AG04450 (cell line): Measurements from ENCODE around the gene INCA1. TPM values are rescaled to one million over a fixed set of nuclear protein-coding genes. Genes with fewer than 3 reads are reported as not detected.
A peak's percentile ranks its signal among the peaks of the same experiment; 100 is the strongest.

Experiments
- CTCF ChIA-PET: fragments of 300-600, 350-600 bp; formaldehyde crosslinking; extraction: SDS; loops from one replicate; lab custom pipeline; 2022; ENCODE audit warnings: antibody characterized with exemption, inconsistent platforms; lab: Charles Lee
- POLR2A ChIA-PET: fragments of 350-600 bp; formaldehyde crosslinking; extraction: SDS; loops from one replicate; lab custom pipeline; 2021; ENCODE audit warnings: antibody characterized with exemption, inconsistent platforms; lab: Yijun Ruan, JAX
- DNase-seq: peaks from one replicate; pipeline ENCODE4 v3.0.0-alpha.2; 2011; ENCODE audit warnings: low read depth, low spot score
- H3K27ac ChIP-seq: one replicate; pipeline ENCODE4 v1.5.1; 2012; ENCODE audit warnings: low read depth, low read length, control low read depth
- H3K27me3 ChIP-seq: one replicate; pipeline ENCODE4 v1.6.0; 2012; ENCODE audit warnings: low read length; ENCODE audit not compliant: control insufficient read depth, insufficient read depth
- H3K4me3 ChIP-seq: 2 replicates; pipeline ENCODE4 v1.5.1; 2011; ENCODE audit warnings: mild to moderate bottlenecking, low read depth, low read length, control low read depth
- H3K9me3 ChIP-seq: 2 replicates; pipeline ENCODE4 v1.5.1; 2012; ENCODE audit warnings: low read length; ENCODE audit not compliant: control insufficient read depth, insufficient read depth
- CTCF ChIP-seq: IDR thresholded peaks from 2 replicates; pipeline ENCODE4 v1.5.1; 2011; ENCODE audit warnings: low read depth, low read length, control low read depth, inconsistent platforms
- polyA plus RNA-seq: library from polyadenylated mRNA; depleted of rRNA; stranded (reverse); fragments of >200 nt; gene quantifications from 2 replicates; pipeline ENCODE4 v1.2.3, GENCODE V29; 2011

INCA1 gene
- polyA plus RNA-seq, 1 experiment = 0.29 TPM

GRCh38 chr17:4994081-4994595, 3.2 kb downstream of the INCA1 start:
- TF ChIP-seq CTCF = no peak
- POLR2A ChIA-PET = no interaction called here
- no peak for DNase-seq
- Histone ChIP-seq H3K27ac (no peak overlapping the region), H3K27me3 (no peaks in the 10 kb centered on the region), H3K4me3 (no peak overlapping the region), H3K9me3 (no peaks in the 10 kb centered on the region)
- CTCF ChIA-PET = interaction anchor here (0.9 kb wide), 2 partner anchors 8 to 14 kb away, joined by 3 to 5 read pairs; no protein-coding TSS in a partner anchor

- ChIA-PET POLR2A (interaction anchor here (0.8 to 3.1 kb wide), 5 partner anchors 10 to 71 kb away, joined by 3 to 11 read pairs (median 5); partner anchors contain the start of genes INCA1, KIF1C and SPAG7), CTCF (interaction anchor here (0.6 to 1.9 kb wide), 12 partner anchors 8 to 79 kb away, joined by 3 to 7 read pairs (median 4); partner anchors contain the start of genes INCA1, KIF1C and SLC25A11)
- no peak for TF ChIP-seq CTCF
- DNase-seq = no peak
- Histone ChIP-seq H3K27ac (peak overlapping the region; percentile 52), H3K4me3 (peak overlapping the region; percentile 85), H3K9me3 (no peaks in the 10 kb centered on the region; the same call in 1 of the 2 replicates), H3K27me3 (no peaks in the 10 kb centered on the region)
Measured at GRCh38 chr17:4987767-4988567, 9.4 kb downstream of the INCA1 start.

- peak; percentile 62 for TF ChIP-seq CTCF
- Histone ChIP-seq H3K4me3 (peak within 1 kb of the TSS; percentile 85), H3K27ac (peak within 1 kb of the TSS; percentile 52), H3K9me3 (no peaks in the 10 kb centered on the region; the same call in 1 of the 2 replicates), H3K27me3 (no peaks in the 10 kb centered on the region)
- no peak for DNase-seq
- ChIA-PET POLR2A (interaction anchor here (1.2 to 3.1 kb wide), 4 partner anchors 10 to 72 kb away, joined by 4 to 11 read pairs (median 6); partner anchors contain the start of genes INCA1, KIF1C and SPAG7), CTCF (interaction anchor here (0.7 to 1.9 kb wide), 12 partner anchors 8 to 78 kb away, joined by 3 to 6 read pairs (median 4); partner anchors contain the start of genes INCA1, KIF1C and SLC25A11)
Measured at GRCh38 chr17:4986951-4987766, 10.2 kb downstream of the INCA1 start, which contains the start of gene CAMTA2. CAMTA2 (minus strand) TSS chr17:4987675; CDS start chr17:4986222, 1,453 bp downstream.

- CTCF ChIA-PET = interaction anchor here (0.8 to 1.9 kb wide), 5 partner anchors 8 to 77 kb away, joined by 3 to 6 read pairs (median 3); no protein-coding TSS in a partner anchor
- no peak for TF ChIP-seq CTCF
- Histone ChIP-seq H3K27ac (no peak overlapping the region), H3K4me3 (peak overlapping the region; percentile 85), H3K9me3 (no peaks in the 10 kb centered on the region; the same call in 1 of the 2 replicates), H3K27me3 (no peaks in the 10 kb centered on the region)
- POLR2A ChIA-PET = interaction anchor here (1.2 to 3.1 kb wide), 3 partner anchors 11 to 73 kb away, joined by 5 to 11 read pairs (median 6); partner anchors contain the start of genes INCA1, KIF1C and SPAG7
- no peak for DNase-seq
Measured at GRCh38 chr17:4986403-4986802, 10.9 kb downstream of the INCA1 start.
